Measurements from ENCODE around the gene ROPN1L. TPM values are rescaled to one million over a fixed set of nuclear protein-coding genes. Genes with fewer than 3 reads are reported as not detected.

ROPN1L gene
- polyA plus RNA-seq, 1 donor from 2014 or later, result 0.52 TPM

GRCh38 chr5:10446490-10446889 lies 4.8 kb downstream of the ROPN1L start:
- H3K27ac ChIP-seq (ENCODE audit: low read length), result no peak overlapping the region
- H2AFZ ChIP-seq (ENCODE audit: low read depth, low read length), result no peak overlapping the region
- no peaks in the 10 kb centered on the region for H3K27me3 ChIP-seq (ENCODE audit: insufficient read depth, low read depth, low read length)
- no peaks in the 10 kb centered on the region for H3K9me3 ChIP-seq (ENCODE audit: low read length)
- H3K9me2 ChIP-seq (ENCODE audit: insufficient read depth, low read length), result no peaks in the 10 kb centered on the region
- H3K4me3 ChIP-seq (ENCODE audit: low read length), result no peak overlapping the region
- no peaks in the 10 kb centered on the region for H3K36me3 ChIP-seq (ENCODE audit: insufficient read depth, low read length)
- no peak overlapping the region for H3K4me2 ChIP-seq (ENCODE audit: low read length)
- H3F3A ChIP-seq (ENCODE audit: insufficient read depth, low read length, poor library complexity, severe bottlenecking), result no peaks in the 10 kb centered on the region
- no peaks in the 10 kb centered on the region for H4K20me1 ChIP-seq (ENCODE audit: insufficient read depth)
- no peak for TF ChIP-seq POLR2AphosphoS5 (IDR thresholded peaks at IDR 0.05)
- no peak for TF ChIP-seq TAF1 (IDR thresholded peaks at IDR 0.05; ENCODE audit: low read depth)
- no peak for TF ChIP-seq EP300 (conservative IDR thresholded peaks at IDR 0.05; ENCODE audit: poor library complexity, severe bottlenecking)
- TF ChIP-seq REST (IDR thresholded peaks at IDR 0.05; ENCODE audit: borderline replicate concordance), result no peak
- H3K79me2 ChIP-seq (replicated peaks; ENCODE audit: insufficient read depth, low read length), result no peaks in the 10 kb centered on the region
- H3K9ac ChIP-seq (ENCODE audit: low read length), result no peak overlapping the region

GRCh38 chr5:10447041-10447440 lies 5.4 kb downstream of the ROPN1L start:
- Histone ChIP-seq H2AFZ (ENCODE audit: low read depth, low read length) (no peak overlapping the region), H4K20me1 (ENCODE audit: insufficient read depth) (no peaks in the 10 kb centered on the region), H3F3A (ENCODE audit: insufficient read depth, low read length, poor library complexity, severe bottlenecking) (no peaks in the 10 kb centered on the region), H3K4me2 (ENCODE audit: low read length) (no peak overlapping the region), H3K27ac (ENCODE audit: low read length) (no peak overlapping the region), H3K79me2 (replicated peaks; ENCODE audit: insufficient read depth, low read length) (no peaks in the 10 kb centered on the region), H3K27me3 (ENCODE audit: insufficient read depth, low read depth, low read length) (no peaks in the 10 kb centered on the region), H3K9me3 (ENCODE audit: low read length) (no peaks in the 10 kb centered on the region), H3K4me3 (ENCODE audit: low read length) (no peak overlapping the region), H3K36me3 (ENCODE audit: insufficient read depth, low read length) (no peaks in the 10 kb centered on the region), H3K9me2 (ENCODE audit: insufficient read depth, low read length) (no peaks in the 10 kb centered on the region), H3K9ac (ENCODE audit: low read length) (no peak overlapping the region)
- TF ChIP-seq TAF1 (IDR thresholded peaks at IDR 0.05; ENCODE audit: low read depth) (no peak), CTCF (IDR thresholded peaks at IDR 0.05; ENCODE audit: poor library complexity, severe bottlenecking) (no peak), POLR2AphosphoS5 (IDR thresholded peaks at IDR 0.05) (no peak), EZH2 (IDR thresholded peaks at IDR 0.05; ENCODE audit: borderline replicate concordance, insufficient read depth, low read length, poor library complexity, severe bottlenecking) (no peak), SMC3 (conservative IDR thresholded peaks at IDR 0.05; ENCODE audit: poor library complexity) (no peak), EP300 (conservative IDR thresholded peaks at IDR 0.05; ENCODE audit: poor library complexity, severe bottlenecking) (no peak), RAD21 (conservative IDR thresholded peaks at IDR 0.05) (no peak), REST (IDR thresholded peaks at IDR 0.05; ENCODE audit: borderline replicate concordance) (no peak), MXI1 (conservative IDR thresholded peaks at IDR 0.05; ENCODE audit: poor library complexity, severe bottlenecking) (no peak)
